HEK293 (cell line): ENCODE data around the gene SNAI1.

Experiments
- CTCF ChIA-PET: fragments of 350-600 bp; formaldehyde crosslinking; extraction: SDS; loops from one replicate; lab custom pipeline; 2021; ENCODE audit warnings: antibody characterized with exemption; lab: Yijun Ruan, JAX
- POLR2A ChIA-PET: fragments of 300-600 bp; formaldehyde crosslinking; extraction: SDS; loops from one replicate; lab custom pipeline; 2020; ENCODE audit warnings: antibody characterized with exemption, inconsistent platforms; lab: Yijun Ruan, JAX
- H3K27ac ChIP-seq: fragments of 200-500 bp; sonication (Bioruptor generic); 2 replicates; pipeline ENCODE4 v1.5.1; 2014; ENCODE audit warnings: low read depth, low read length, control low read depth, inconsistent platforms; ENCODE audit errors: extremely low read depth
- H3K36me3 ChIP-seq, 2 experiments: fragments of 200-500 bp in 1 of 2; sonication (Bioruptor generic) in 1 of 2; 1 replicate in 1 of 2; 2 replicates in 1 of 2; pipeline ENCODE4 v1.5.1; 2014 to 2017; ENCODE audit warnings: inconsistent platforms in 2 of 2, low read length in 2 of 2; ENCODE audit not compliant: control insufficient read depth in 2 of 2, insufficient read depth in 1 of 2
- H3K4me1 ChIP-seq: fragments of 200-500 bp; sonication (Bioruptor generic); 2 replicates; pipeline ENCODE4 v1.5.1; 2014; ENCODE audit warnings: mild to moderate bottlenecking, low read length, inconsistent platforms; ENCODE audit not compliant: control insufficient read depth, insufficient read depth
- H3K4me3 ChIP-seq: 2 replicates; pipeline ENCODE4 v1.5.1; 2011; ENCODE audit warnings: low read depth, mild to moderate bottlenecking, control low read depth, low read length, moderate library complexity
- H3K9me3 ChIP-seq: fragments of 200-500 bp; sonication (Bioruptor generic); 2 replicates; pipeline ENCODE4 v1.5.1; 2014; ENCODE audit warnings: low read depth, low read length, inconsistent platforms; ENCODE audit not compliant: control insufficient read depth, insufficient read depth
- CTCF ChIP-seq: fragments of 450-650 bp; formaldehyde crosslinking; IDR thresholded peaks from 2 replicates; pipeline ENCODE4 v1.5.1; 2016; ENCODE audit warnings: missing biosample characterization, missing genetic modification characterization
- GLIS2 ChIP-seq: fragments of 450-650 bp; formaldehyde crosslinking; IDR thresholded peaks from 2 replicates; pipeline ENCODE4 v1.5.1; 2016; ENCODE audit warnings: missing biosample characterization, missing genetic modification characterization
- WT1 ChIP-seq: fragments of 450-650 bp; formaldehyde crosslinking; IDR thresholded peaks from 2 replicates; pipeline ENCODE4 v1.5.1; 2016; ENCODE audit warnings: missing biosample characterization, missing genetic modification characterization
- ZBTB20 ChIP-seq: fragments of 450-650 bp; formaldehyde crosslinking; IDR thresholded peaks from 2 replicates; pipeline ENCODE4 v1.5.1; 2016; ENCODE audit warnings: missing biosample characterization, missing genetic modification characterization
- ZFP3 ChIP-seq: fragments of 450-650 bp; formaldehyde crosslinking; IDR thresholded peaks from 2 replicates; pipeline ENCODE4 v1.5.1; 2016; ENCODE audit warnings: low read depth, missing biosample characterization, missing genetic modification characterization
- ZNF133 ChIP-seq: fragments of 450-650 bp; formaldehyde crosslinking; IDR thresholded peaks from 2 replicates; pipeline ENCODE4 v1.5.1; 2016; ENCODE audit warnings: missing biosample characterization, missing genetic modification characterization
- ZNF19 ChIP-seq: fragments of 450-650 bp; formaldehyde crosslinking; IDR thresholded peaks from 2 replicates; pipeline ENCODE4; 2016; ENCODE audit warnings: missing biosample characterization, missing genetic modification characterization, low read depth
- ZNF324 ChIP-seq: fragments of 450-650 bp; formaldehyde crosslinking; IDR thresholded peaks from 2 replicates; pipeline ENCODE4 v1.5.1; 2016; ENCODE audit warnings: missing biosample characterization, missing genetic modification characterization
- ZNF366 ChIP-seq: fragments of 450-650 bp; formaldehyde crosslinking; conservative IDR thresholded peaks from 2 replicates; pipeline ENCODE4 v1.5.1; 2016; ENCODE audit warnings: missing biosample characterization, missing genetic modification characterization
- ZNF600 ChIP-seq: fragments of 450-650 bp; formaldehyde crosslinking; IDR thresholded peaks from 2 replicates; pipeline ENCODE4 v1.5.1; 2016; ENCODE audit warnings: missing biosample characterization, missing genetic modification characterization
- ZNF670 ChIP-seq: fragments of 450-650 bp; formaldehyde crosslinking; IDR thresholded peaks from 2 replicates; pipeline ENCODE4 v1.5.1; 2016; ENCODE audit warnings: missing biosample characterization, missing genetic modification characterization, low read depth
- ZSCAN16 ChIP-seq: fragments of 450-650 bp; formaldehyde crosslinking; IDR thresholded peaks from 2 replicates; pipeline ENCODE4 v1.5.1; 2016; ENCODE audit warnings: missing biosample characterization, missing genetic modification characterization
- ZSCAN30 ChIP-seq: fragments of 450-650 bp; IDR thresholded peaks from 2 replicates; pipeline ENCODE4 v1.5.1; 2018; ENCODE audit warnings: missing biosample characterization, mild to moderate bottlenecking, missing genetic modification characterization, moderate library complexity
- TF ChIP-seq, protein P1 (sequence below): fragments of 450-650 bp; formaldehyde crosslinking; conservative IDR thresholded peaks from 2 replicates; pipeline ENCODE4 v1.5.1; 2016; ENCODE audit warnings: low read depth, missing biosample characterization, missing genetic modification characterization
- TF ChIP-seq, protein P2 (sequence below): fragments of 450-650 bp; formaldehyde crosslinking; IDR thresholded peaks from 2 replicates; pipeline ENCODE4 v1.5.1; 2016; ENCODE audit warnings: missing biosample characterization, missing genetic modification characterization
- TF ChIP-seq, protein P3 (sequence below): fragments of 450-650 bp; formaldehyde crosslinking; IDR thresholded peaks from 2 replicates; pipeline ENCODE4 v1.5.1; 2017; ENCODE audit warnings: missing biosample characterization, missing genetic modification characterization
- TF ChIP-seq, protein P4 (sequence below): fragments of 450-650 bp; formaldehyde crosslinking; IDR thresholded peaks from 2 replicates; pipeline ENCODE4 v1.5.1; 2016; ENCODE audit warnings: missing biosample characterization, missing genetic modification characterization

Gene SNAI1

GRCh38 chr20:50017160-50017559 is 34.4 kb downstream of the SNAI1 start (continued):
- TF ChIP-seq, protein P1, sequence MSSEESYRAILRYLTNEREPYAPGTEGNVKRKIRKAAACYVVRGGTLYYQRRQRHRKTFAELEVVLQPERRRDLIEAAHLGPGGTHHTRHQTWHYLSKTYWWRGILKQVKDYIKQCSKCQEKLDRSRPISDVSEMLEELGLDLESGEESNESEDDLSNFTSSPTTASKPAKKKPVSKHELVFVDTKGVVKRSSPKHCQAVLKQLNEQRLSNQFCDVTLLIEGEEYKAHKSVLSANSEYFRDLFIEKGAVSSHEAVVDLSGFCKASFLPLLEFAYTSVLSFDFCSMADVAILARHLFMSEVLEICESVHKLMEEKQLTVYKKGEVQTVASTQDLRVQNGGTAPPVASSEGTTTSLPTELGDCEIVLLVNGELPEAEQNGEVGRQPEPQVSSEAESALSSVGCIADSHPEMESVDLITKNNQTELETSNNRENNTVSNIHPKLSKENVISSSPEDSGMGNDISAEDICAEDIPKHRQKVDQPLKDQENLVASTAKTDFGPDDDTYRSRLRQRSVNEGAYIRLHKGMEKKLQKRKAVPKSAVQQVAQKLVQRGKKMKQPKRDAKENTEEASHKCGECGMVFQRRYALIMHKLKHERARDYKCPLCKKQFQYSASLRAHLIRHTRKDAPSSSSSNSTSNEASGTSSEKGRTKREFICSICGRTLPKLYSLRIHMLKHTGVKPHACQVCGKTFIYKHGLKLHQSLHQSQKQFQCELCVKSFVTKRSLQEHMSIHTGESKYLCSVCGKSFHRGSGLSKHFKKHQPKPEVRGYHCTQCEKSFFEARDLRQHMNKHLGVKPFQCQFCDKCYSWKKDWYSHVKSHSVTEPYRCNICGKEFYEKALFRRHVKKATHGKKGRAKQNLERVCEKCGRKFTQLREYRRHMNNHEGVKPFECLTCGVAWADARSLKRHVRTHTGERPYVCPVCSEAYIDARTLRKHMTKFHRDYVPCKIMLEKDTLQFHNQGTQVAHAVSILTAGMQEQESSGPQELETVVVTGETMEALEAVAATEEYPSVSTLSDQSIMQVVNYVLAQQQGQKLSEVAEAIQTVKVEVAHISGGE (tag by site-specific recombination) = no peak

DNA sequence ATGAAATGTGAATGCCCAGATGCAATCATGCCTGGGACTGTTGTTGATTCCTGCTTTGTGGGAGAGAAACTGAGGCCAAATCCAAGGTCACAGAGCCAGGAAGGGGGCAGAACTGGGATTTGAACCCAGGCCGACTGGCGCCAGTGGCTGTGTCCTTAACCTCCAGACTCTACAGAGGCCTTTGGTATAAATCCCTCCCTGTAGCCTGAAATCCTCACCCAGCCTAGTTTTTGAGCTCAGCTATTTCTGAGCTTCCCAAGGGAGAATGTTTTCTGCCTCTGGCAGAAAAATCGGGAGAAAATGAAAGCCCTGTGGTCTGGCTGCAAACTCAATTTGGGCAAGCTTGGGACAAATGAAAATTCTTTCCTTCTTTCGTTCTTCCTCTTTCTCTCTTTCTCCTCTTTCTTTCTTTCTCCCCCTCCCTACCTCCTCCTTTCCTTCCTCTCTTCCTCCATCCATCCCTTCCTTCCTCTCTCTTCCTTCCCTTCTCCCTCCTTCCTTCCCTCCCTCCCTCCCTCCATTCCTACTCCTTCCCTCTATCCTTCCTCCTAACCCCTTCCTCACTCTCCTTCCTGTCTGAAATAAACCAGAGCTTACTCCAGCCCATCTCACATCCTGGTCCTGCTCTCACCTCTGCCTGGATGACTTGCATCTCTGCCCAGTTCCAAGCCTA is 34.9 kb downstream of the SNAI1 start:
- ChIA-PET CTCF (no interaction called here), POLR2A (no interaction called here)
- no peaks in the 10 kb centered on the region for H3K36me3 ChIP-seq
- TF ChIP-seq GLIS2 (tag by site-specific recombination) (no peak), ZSCAN16 (tag by site-specific recombination) (no peak), ZNF670 (no peak), ZSCAN30 (tag by site-specific recombination) (no peak), ZNF366 (peak; percentile 85)
- TF ChIP-seq, protein P2, sequence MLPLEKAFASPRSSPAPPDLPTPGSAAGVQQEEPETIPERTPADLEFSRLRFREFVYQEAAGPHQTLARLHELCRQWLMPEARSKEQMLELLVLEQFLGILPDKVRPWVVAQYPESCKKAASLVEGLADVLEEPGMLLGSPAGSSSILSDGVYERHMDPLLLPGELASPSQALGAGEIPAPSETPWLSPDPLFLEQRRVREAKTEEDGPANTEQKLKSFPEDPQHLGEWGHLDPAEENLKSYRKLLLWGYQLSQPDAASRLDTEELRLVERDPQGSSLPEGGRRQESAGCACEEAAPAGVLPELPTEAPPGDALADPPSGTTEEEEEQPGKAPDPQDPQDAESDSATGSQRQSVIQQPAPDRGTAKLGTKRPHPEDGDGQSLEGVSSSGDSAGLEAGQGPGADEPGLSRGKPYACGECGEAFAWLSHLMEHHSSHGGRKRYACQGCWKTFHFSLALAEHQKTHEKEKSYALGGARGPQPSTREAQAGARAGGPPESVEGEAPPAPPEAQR (tag by site-specific recombination) = no peak
- no peaks in the 10 kb centered on the region for H3K9me3 ChIP-seq
- no peak overlapping the region for H3K27ac ChIP-seq
- H3K4me3 ChIP-seq = no peak overlapping the region
- no peaks in the 10 kb centered on the region for H3K4me1 ChIP-seq

GRCh38 chr20:50019466-50020256 is 36.9 kb downstream of the SNAI1 start:
- no peaks in the 10 kb centered on the region for H3K36me3 ChIP-seq
- no peak overlapping the region for H3K4me3 ChIP-seq
- CTCF ChIA-PET = no interaction called here
- no peak overlapping the region for H3K27ac ChIP-seq
- H3K9me3 ChIP-seq = no peaks in the 10 kb centered on the region
- no peaks in the 10 kb centered on the region for H3K4me1 ChIP-seq
- POLR2A ChIA-PET = no interaction called here
- TF ChIP-seq ZFP3 (tag by site-specific recombination) = no peak
- TF ChIP-seq, protein P1 (tag by site-specific recombination) = no peak
- no peak for TF ChIP-seq ZNF324 (tag by site-specific recombination)
- no peak for TF ChIP-seq ZBTB20 (tag by site-specific recombination)
- no peak for TF ChIP-seq ZNF133 (tag by site-specific recombination)
- TF ChIP-seq CTCF (tag by site-specific recombination) = no peak
- no peak for TF ChIP-seq ZNF600 (tag by site-specific recombination)
- TF ChIP-seq, protein P3, sequence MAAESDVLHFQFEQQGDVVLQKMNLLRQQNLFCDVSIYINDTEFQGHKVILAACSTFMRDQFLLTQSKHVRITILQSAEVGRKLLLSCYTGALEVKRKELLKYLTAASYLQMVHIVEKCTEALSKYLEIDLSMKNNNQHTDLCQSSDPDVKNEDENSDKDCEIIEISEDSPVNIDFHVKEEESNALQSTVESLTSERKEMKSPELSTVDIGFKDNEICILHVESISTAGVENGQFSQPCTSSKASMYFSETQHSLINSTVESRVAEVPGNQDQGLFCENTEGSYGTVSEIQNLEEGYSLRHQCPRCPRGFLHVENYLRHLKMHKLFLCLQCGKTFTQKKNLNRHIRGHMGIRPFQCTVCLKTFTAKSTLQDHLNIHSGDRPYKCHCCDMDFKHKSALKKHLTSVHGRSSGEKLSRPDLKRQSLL (tag by site-specific recombination) = no peak
- TF ChIP-seq ZNF19 = no peak
- TF ChIP-seq, protein P4, sequence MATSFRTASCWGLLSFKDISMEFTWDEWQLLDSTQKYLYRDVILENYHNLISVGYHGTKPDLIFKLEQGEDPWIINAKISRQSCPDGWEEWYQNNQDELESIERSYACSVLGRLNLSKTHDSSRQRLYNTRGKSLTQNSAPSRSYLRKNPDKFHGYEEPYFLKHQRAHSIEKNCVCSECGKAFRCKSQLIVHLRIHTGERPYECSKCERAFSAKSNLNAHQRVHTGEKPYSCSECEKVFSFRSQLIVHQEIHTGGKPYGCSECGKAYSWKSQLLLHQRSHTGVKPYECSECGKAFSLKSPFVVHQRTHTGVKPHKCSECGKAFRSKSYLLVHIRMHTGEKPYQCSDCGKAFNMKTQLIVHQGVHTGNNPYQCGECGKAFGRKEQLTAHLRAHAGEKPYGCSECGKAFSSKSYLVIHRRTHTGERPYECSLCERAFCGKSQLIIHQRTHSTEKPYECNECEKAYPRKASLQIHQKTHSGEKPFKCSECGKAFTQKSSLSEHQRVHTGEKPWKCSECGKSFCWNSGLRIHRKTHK (tag by site-specific recombination) = no peak
- no peak for TF ChIP-seq WT1 (tag by site-specific recombination)
